GM10248 (cell line): ENCODE data around the gene TGFBR2.

ENCODE experiments used
- CTCF ChIA-PET: fragments of 300-600 bp; sonication (Branson Sonifier 250); formaldehyde crosslinking; extraction: SDS; loops from one replicate; lab custom pipeline; 2021; ENCODE audit warnings: antibody characterized with exemption; lab: Yijun Ruan, JAX
- POLR2A ChIA-PET: fragments of 350-650 bp; sonication (Branson Sonifier 250); formaldehyde crosslinking; extraction: SDS; loops from one replicate; lab custom pipeline; 2020; ENCODE audit warnings: antibody characterized with exemption; lab: Yijun Ruan, JAX
- DNase-seq: peaks from one replicate; pipeline ENCODE4 v3.0.0; 2012; ENCODE audit errors: extremely low spot score
- CTCF ChIP-seq: IDR thresholded peaks from 2 replicates; pipeline ENCODE4 v1.5.1; 2012; ENCODE audit warnings: mild to moderate bottlenecking, low read depth; ENCODE audit errors: extremely low read depth, missing control alignments, control extremely low read depth

Gene TGFBR2

DNA sequence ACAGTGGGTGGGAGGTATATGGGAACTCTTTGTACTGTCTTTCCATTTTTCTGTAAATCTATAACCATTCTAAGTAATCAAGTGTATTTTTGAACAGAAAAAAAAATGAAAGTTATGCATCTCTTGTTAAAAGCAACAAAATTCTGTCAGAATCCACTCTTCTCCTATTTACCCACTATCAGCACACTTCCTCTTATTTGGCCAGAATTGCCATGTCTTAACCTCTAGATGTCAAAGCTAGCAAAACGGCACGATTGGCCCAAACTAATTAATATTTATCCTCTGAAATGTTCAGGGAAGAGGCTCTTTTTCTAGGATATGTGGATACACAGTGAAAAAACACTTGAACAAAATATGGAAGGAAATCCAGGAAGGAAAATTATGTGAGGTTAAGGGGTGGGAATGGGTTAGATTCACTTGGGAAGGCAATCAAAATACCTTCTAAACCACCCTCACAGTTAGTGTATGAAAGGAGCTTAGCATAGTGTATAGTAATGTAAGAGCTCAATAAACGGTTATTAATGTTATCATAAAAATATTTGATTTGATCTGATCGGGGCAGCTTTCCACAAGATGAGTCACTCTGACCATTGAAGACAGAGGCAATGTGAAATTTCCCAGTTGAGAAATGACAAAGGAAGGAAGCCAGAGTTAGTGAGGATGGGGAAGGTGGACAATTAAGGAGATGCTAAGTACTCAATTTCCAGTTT, 20.1 kb upstream of the TGFBR2 start:
- CTCF ChIA-PET, result interaction anchor here (1.0 to 1.3 kb wide), 3 partner anchors 11 to 72 kb away, joined by 3 read pairs; no protein-coding TSS in a partner anchor
- POLR2A ChIA-PET, result no interaction called here
- DNase-seq, result no peak
- TF ChIP-seq CTCF, result no peak

DNA sequence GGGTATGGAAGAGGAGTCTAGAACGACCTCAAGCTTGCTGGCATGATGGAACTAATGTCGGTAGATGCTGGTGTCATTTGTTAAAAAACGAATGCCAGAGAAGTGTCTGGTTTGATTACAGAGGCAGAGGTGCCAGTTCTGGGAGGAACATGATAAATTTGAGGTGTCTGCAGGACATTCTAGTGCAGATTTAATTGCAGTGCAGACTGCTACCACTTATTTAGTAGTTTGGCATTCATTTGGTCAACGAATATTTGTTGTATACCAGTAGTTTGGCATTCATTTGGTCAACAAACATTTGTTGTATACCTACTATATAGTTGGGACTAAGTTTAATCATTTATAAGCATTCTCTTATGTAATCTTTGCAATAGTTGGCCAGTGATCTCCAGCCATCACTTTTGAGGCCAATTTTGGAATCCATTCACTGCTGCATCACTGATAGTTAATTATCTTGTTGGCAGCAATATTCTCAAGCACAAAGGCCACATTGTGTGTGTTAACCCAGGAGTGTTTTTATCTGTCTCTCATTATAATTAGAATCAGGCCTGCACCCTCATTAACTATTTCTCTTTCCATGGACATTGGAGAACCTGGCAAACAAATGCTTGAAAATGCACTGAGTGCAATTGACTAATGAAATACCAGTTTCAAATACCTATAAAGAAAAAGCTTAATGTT, 19.5 kb upstream of the TGFBR2 start:
- no peak for TF ChIP-seq CTCF
- ChIA-PET POLR2A (no interaction called here), CTCF (interaction anchor here (1.0 to 1.3 kb wide), 3 partner anchors 12 to 72 kb away, joined by 3 read pairs; no protein-coding TSS in a partner anchor)
- no peak for DNase-seq

GRCh38 chr3:30587904-30588303, 18.5 kb upstream of the TGFBR2 start:
- POLR2A ChIA-PET, result no interaction called here
- no peak for TF ChIP-seq CTCF
- CTCF ChIA-PET, result no interaction called here
- no peak for DNase-seq

- no peak for TF ChIP-seq CTCF
- DNase-seq, result no peak
- ChIA-PET CTCF (no interaction called here), POLR2A (no interaction called here)
These were observed 10.2 kb upstream of the TGFBR2 start for GRCh38 chr3:30596152-30596551.

GRCh38 chr3:30597131-30597768, 9.2 kb upstream of the TGFBR2 start:
- DNase-seq, result no peak
- POLR2A ChIA-PET, result no interaction called here

More at GRCh38 chr3:30597131-30597768, 9.2 kb upstream of the TGFBR2 start:
- TF ChIP-seq CTCF, result no peak
- CTCF ChIA-PET, result no interaction called here
